ENCODE results near the gene THRAP3.

THRAP3 gene

GRCh38 chr1:36321119-36321951 lies 97.1 kb downstream of the THRAP3 start:
- no peaks in the 10 kb centered on the region for H3K9me3 ChIP-seq (ENCODE audit: low read depth, low read length)
- H3K9ac ChIP-seq (ENCODE audit: insufficient read length) = peak overlapping the region; percentile 74
- peak overlapping the region; percentile 88 for H3K27ac ChIP-seq
- H3K36me3 ChIP-seq (ENCODE audit: insufficient read depth, low read length) = no peaks in the 10 kb centered on the region
- DNase-seq (ENCODE audit: low read depth, low spot score) = peak; percentile 32
- H3K4me3 ChIP-seq = peak overlapping the region; percentile 91
- TF ChIP-seq FOXP2 (optimal IDR thresholded peaks at IDR 0.05; ENCODE audit: control extremely low read depth, extremely low read length, insufficient read depth) = no peak
- TF ChIP-seq POLR2AphosphoS5 (IDR thresholded peaks at IDR 0.05; ENCODE audit: borderline replicate concordance, low read depth, low read length) = peak; percentile 75

DNA sequence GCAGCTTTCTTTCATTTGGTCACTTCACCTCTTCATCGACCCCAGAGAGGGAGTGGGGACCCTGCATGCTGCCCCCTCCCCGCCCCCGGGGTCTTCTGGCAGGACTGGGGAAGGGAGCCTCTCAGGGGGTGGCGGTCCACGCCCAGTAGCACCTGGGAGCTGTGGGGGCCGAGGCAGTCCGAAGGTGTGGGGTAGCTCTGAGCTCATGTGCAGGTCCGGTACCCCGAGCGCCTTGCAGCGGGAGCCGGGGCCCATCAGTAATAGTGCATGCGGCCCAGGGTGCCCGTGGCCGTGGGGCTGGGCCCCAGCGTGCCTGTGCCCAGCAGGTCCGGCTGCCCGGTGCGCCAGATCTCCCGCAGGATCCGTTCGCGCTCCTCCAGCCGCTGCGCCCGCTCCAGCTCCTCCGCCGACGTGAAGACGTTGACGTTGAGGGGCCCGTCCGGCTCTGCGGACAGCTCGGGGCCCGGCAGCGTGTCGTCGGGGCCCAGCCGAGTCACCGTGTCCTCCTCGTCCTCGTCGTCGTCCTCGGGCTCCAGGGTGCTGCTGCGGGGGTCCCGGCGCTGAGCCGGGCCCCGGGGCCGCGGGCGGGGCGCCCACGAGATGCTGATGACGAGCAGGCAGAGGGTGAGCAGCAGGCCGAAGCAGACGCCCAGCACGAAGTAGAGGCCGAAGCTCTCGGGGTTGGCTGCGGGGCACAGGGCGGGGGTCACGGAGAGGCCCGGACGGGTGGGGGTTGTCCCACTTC lies 98.0 kb downstream of the THRAP3 start:
- no peaks in the 10 kb centered on the region for H3K36me3 ChIP-seq (ENCODE audit: insufficient read depth, low read length)
- peak overlapping the region; percentile 88 for H3K27ac ChIP-seq
- no peak for DNase-seq (ENCODE audit: low read depth, low spot score)

GRCh38 chr1:36322786-36323635 lies 98.8 kb downstream of the THRAP3 start:
- Histone ChIP-seq H3K27ac (0 out of 2 replicates have a peak overlapping the region, but pooled peaks have one; percentile 13), H3K9ac (ENCODE audit: insufficient read length) (peak overlapping the region; percentile 74), H3K4me3 (peak overlapping the region; percentile 91), H3K36me3 (ENCODE audit: insufficient read depth, low read length) (no peaks in the 10 kb centered on the region), H3K9me3 (ENCODE audit: low read depth, low read length) (no peaks in the 10 kb centered on the region)
- TF ChIP-seq EZH2 (IDR thresholded peaks at IDR 0.05) = no peak
- TF ChIP-seq POLR2AphosphoS5 (IDR thresholded peaks at IDR 0.05; ENCODE audit: borderline replicate concordance, low read depth, low read length) = peak; percentile 11; the same call in 1 of the 2 replicates
- no peak for DNase-seq (ENCODE audit: low read depth, low spot score)

More for the DNA sequence above, 98.0 kb downstream of the THRAP3 start:
- peak overlapping the region; percentile 74 for H3K9ac ChIP-seq (ENCODE audit: insufficient read length)
- H3K9me3 ChIP-seq (ENCODE audit: low read depth, low read length) = no peaks in the 10 kb centered on the region
- peak overlapping the region; percentile 91 for H3K4me3 ChIP-seq
- 0 out of 2 replicates have a peak, but pooled peaks have one; percentile 6 for TF ChIP-seq POLR2AphosphoS5 (IDR thresholded peaks at IDR 0.05; ENCODE audit: borderline replicate concordance, low read depth, low read length)
- no peak for TF ChIP-seq EZH2 (IDR thresholded peaks at IDR 0.05)

GRCh38 chr1:36323636-36324352 lies 99.6 kb downstream of the THRAP3 start, which contains the start of gene EVA1B:
Gene EVA1B, minus strand, starts transcription at chr1:36323645. Its CDS starts 608 bp downstream, at chr1:36323037.
- Histone ChIP-seq H3K4me3 (peak within 1 kb of the TSS; percentile 91), H3K9ac (ENCODE audit: insufficient read length) (peak within 1 kb of the TSS; percentile 74), H3K9me3 (ENCODE audit: low read depth, low read length) (no peaks in the 10 kb centered on the region), H3K27ac (peak within 1 kb of the TSS; percentile 62), H3K36me3 (ENCODE audit: insufficient read depth, low read length) (no peaks in the 10 kb centered on the region)
- DNase-seq (ENCODE audit: low read depth, low spot score) = no peak
- TF ChIP-seq POLR2AphosphoS5 (IDR thresholded peaks at IDR 0.05; ENCODE audit: borderline replicate concordance, low read depth, low read length) = no peak; the same call in 1 of the 2 replicates
- TF ChIP-seq FOXP2 (optimal IDR thresholded peaks at IDR 0.05; ENCODE audit: control extremely low read depth, extremely low read length, insufficient read depth) = no peak
- no peak for TF ChIP-seq EZH2 (IDR thresholded peaks at IDR 0.05)

- no peak for DNase-seq (ENCODE audit: low read depth, low spot score)
- Histone ChIP-seq H3K4me3 (peak overlapping the region; percentile 91; the same call in 1 of the 2 replicates), H3K27ac (peak overlapping the region; percentile 38), H3K36me3 (ENCODE audit: insufficient read depth, low read length) (no peaks in the 10 kb centered on the region), H3K9ac (ENCODE audit: insufficient read length) (no peak overlapping the region), H3K9me3 (ENCODE audit: low read depth, low read length) (no peaks in the 10 kb centered on the region)
- TF ChIP-seq EZH2 (IDR thresholded peaks at IDR 0.05) (no peak), POLR2AphosphoS5 (IDR thresholded peaks at IDR 0.05; ENCODE audit: borderline replicate concordance, low read depth, low read length) (no peak), FOXP2 (optimal IDR thresholded peaks at IDR 0.05; ENCODE audit: control extremely low read depth, extremely low read length, insufficient read depth) (no peak)
These were observed 100.1 kb downstream of the THRAP3 start for GRCh38 chr1:36324353-36324703.

- Histone ChIP-seq H3K9ac (ENCODE audit: insufficient read length) (no peak overlapping the region), H3K9me3 (ENCODE audit: low read depth, low read length) (no peaks in the 10 kb centered on the region), H3K4me3 (no peak overlapping the region), H3K36me3 (ENCODE audit: insufficient read depth, low read length) (no peaks in the 10 kb centered on the region), H3K27ac (no peak overlapping the region)
- no peak for DNase-seq (ENCODE audit: low read depth, low spot score)
- TF ChIP-seq EZH2 (IDR thresholded peaks at IDR 0.05) = no peak
- no peak for TF ChIP-seq FOXP2 (optimal IDR thresholded peaks at IDR 0.05; ENCODE audit: control extremely low read depth, extremely low read length, insufficient read depth)
- no peak for TF ChIP-seq POLR2AphosphoS5 (IDR thresholded peaks at IDR 0.05; ENCODE audit: borderline replicate concordance, low read depth, low read length)
These were observed 102.3 kb downstream of the THRAP3 start for GRCh38 chr1:36326499-36326898.

DNA sequence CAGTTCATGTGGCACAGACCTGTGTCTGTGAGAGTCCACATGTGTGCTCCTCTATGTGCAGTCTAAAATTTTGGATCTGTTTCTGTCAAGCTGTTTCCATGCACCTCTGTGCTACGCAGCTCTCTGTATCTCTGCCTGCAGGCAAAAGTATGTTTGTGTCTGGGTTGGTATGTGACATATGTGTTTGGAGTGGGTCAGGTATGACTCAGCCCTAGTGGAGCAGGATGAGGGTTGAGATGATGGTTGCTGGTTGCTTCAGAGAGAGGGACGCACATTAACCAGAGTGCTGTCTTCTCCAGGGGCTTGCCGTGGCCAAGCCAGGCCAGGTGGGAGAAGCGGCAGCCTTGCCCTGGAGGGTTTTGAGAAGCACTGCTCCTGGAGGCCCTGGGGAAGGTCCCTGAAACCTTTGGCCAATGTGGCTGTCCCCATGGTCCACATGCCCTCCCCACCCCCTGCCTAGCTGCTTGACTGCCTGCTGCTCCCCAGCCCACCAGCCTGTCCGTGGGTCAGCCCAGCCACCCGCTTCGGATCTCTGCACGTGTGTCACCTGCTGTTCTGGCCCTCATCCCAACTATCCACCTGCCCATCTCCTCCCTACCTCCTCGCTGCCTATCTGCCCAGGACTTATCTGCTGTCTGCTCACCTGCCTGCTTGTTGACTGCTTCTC lies 103.3 kb downstream of the THRAP3 start:
- Histone ChIP-seq H3K4me3 (no peak overlapping the region), H3K36me3 (ENCODE audit: insufficient read depth, low read length) (no peaks in the 10 kb centered on the region), H3K9ac (ENCODE audit: insufficient read length) (no peak overlapping the region), H3K9me3 (ENCODE audit: low read depth, low read length) (no peaks in the 10 kb centered on the region), H3K27ac (peak overlapping the region; percentile 42)
- no peak for TF ChIP-seq EZH2 (IDR thresholded peaks at IDR 0.05)
- no peak for TF ChIP-seq FOXP2 (optimal IDR thresholded peaks at IDR 0.05; ENCODE audit: control extremely low read depth, extremely low read length, insufficient read depth)
- TF ChIP-seq POLR2AphosphoS5 (IDR thresholded peaks at IDR 0.05; ENCODE audit: borderline replicate concordance, low read depth, low read length) = no peak
- no peak for DNase-seq (ENCODE audit: low read depth, low spot score)
